GM12878 (cell line): Measurements from ENCODE around the gene NFATC3. TPM values are rescaled to one million over a fixed set of nuclear protein-coding genes. Genes with fewer than 3 reads are reported as not detected.
A peak's percentile ranks its signal among the peaks of the same experiment; 100 is the strongest.

Source experiments
- HDAC2 ChIP-seq: fragments of 200-600 bp; sonication (generic); IDR thresholded peaks from 2 replicates; pipeline ENCODE4 v1.6.1; 2017
- HDGF ChIP-seq: fragments of 450-650 bp; IDR thresholded peaks from 2 replicates; pipeline ENCODE4 v1.6.1; 2016; ENCODE audit warnings: antibody characterized with exemption
- KAT2A ChIP-seq: conservative IDR thresholded peaks from 2 replicates; pipeline ENCODE4 v1.6.1; 2011; ENCODE audit warnings: low read depth, low read length; ENCODE audit not compliant: control insufficient read depth
- NBN ChIP-seq: fragments of 450-650 bp; IDR thresholded peaks from 2 replicates; pipeline ENCODE4 v1.6.1; 2016
- NFIC ChIP-seq: IDR thresholded peaks from 2 replicates; pipeline ENCODE4 v1.6.1; 2012; ENCODE audit warnings: low read depth, mild to moderate bottlenecking, inconsistent platforms, low read length, moderate library complexity
- TAF1 ChIP-seq: IDR thresholded peaks from 2 replicates; pipeline ENCODE4 v1.6.1; 2011; ENCODE audit warnings: mild to moderate bottlenecking, low read depth, low read length, borderline replicate concordance
- polyA plus RNA-seq, 11 experiments: library from polyadenylated mRNA; depleted of rRNA in 4 of 11; unstranded in 6 of 11; stranded (reverse) in 5 of 11; fragments of >200 nt; fragmentation: Nextera tagmentation in 4 of 11; fragmentation: Illumina TruSeq in 1 of 11; extraction: Ambion mirVana in 4 of 11; extraction: Trizol in 1 of 11; gene quantifications; 1 replicate in 1 of 11; 2 replicates in 10 of 11; pipeline versions ENCODE4 v1.2.1 to v1.2.3, GENCODE V29; 2011 to 2016; ENCODE audit warnings: inconsistent platforms in 2 of 11, missing spikeins in 2 of 11, low read depth in 1 of 11
- total RNA-seq, 4 experiments: library from RNA; depleted of rRNA in 3 of 4; stranded (reverse); fragments of >200 nt in 3 of 4; fragmentation: Illumina TruSeq in 1 of 4; extraction: Trizol in 1 of 4; gene quantifications; 2 replicates each; pipeline versions ENCODE4 v1.2.1 to v1.2.3, GENCODE V29; 2013 to 2021
- TF ChIP-seq, protein P1 (sequence below): fragments of 450-650 bp; IDR thresholded peaks from 2 replicates; pipeline ENCODE4 v1.6.1; 2016; ENCODE audit warnings: mild to moderate bottlenecking
- TF ChIP-seq, protein P2 (sequence below): fragments of 450-650 bp; IDR thresholded peaks from 2 replicates; pipeline ENCODE4 v1.6.1; 2016; ENCODE audit warnings: mild to moderate bottlenecking

Gene NFATC3
- total and polyA plus RNA-seq, 10 of the 15 experiments (the other 5 are each of a cell fraction or from before 2014, with no cell fraction given): 4.2 to 37.6 (median 24.9) TPM

- TF ChIP-seq KAT2A: no peak
- 0 out of 2 replicates have a peak, but pooled peaks have one; percentile 47 for TF ChIP-seq TAF1
- no peak for TF ChIP-seq NFIC
- TF ChIP-seq, protein P1, sequence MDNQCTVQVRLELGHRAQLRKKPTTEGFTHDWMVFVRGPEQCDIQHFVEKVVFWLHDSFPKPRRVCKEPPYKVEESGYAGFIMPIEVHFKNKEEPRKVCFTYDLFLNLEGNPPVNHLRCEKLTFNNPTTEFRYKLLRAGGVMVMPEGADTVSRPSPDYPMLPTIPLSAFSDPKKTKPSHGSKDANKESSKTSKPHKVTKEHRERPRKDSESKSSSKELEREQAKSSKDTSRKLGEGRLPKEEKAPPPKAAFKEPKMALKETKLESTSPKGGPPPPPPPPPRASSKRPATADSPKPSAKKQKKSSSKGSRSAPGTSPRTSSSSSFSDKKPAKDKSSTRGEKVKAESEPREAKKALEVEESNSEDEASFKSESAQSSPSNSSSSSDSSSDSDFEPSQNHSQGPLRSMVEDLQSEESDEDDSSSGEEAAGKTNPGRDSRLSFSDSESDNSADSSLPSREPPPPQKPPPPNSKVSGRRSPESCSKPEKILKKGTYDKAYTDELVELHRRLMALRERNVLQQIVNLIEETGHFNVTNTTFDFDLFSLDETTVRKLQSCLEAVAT: peak; percentile 61; the same call in 1 of the 2 replicates
- peak; percentile 65; the same call in 1 of the 2 replicates for TF ChIP-seq NBN
- TF ChIP-seq HDGF: peak; percentile 92
- TF ChIP-seq, protein P2, sequence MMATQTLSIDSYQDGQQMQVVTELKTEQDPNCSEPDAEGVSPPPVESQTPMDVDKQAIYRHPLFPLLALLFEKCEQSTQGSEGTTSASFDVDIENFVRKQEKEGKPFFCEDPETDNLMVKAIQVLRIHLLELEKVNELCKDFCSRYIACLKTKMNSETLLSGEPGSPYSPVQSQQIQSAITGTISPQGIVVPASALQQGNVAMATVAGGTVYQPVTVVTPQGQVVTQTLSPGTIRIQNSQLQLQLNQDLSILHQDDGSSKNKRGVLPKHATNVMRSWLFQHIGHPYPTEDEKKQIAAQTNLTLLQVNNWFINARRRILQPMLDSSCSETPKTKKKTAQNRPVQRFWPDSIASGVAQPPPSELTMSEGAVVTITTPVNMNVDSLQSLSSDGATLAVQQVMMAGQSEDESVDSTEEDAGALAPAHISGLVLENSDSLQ: 0 out of 2 replicates have a peak, but pooled peaks have one; percentile 45
- no peak for TF ChIP-seq HDAC2
These were observed 178.5 kb downstream of the NFATC3 start (continued) for GRCh38 chr16:68263559-68264127.
